HG02798 (cell line): Measurements from ENCODE around the gene ADRM1.

Experiments used
- ATAC-seq: cut with Tn5 transposase; IDR thresholded peaks from one replicate; pipeline ENCODE4 v1.9.1; 2021; ENCODE audit warnings: mild to moderate bottlenecking; ENCODE audit not compliant: unreplicated experiment, poor library complexity

The ADRM1 gene

GRCh38 chr20:62309198-62309944, 6.6 kb downstream of the ADRM1 start:
- no peak for ATAC-seq

- no peak for ATAC-seq
Observed at GRCh38 chr20:62309947-62310756, 7.4 kb downstream of the ADRM1 start.

GRCh38 chr20:62310757-62311121, 7.9 kb downstream of the ADRM1 start:
- ATAC-seq, result no peak

- no peak for ATAC-seq
Observed at GRCh38 chr20:62311150-62311549, 8.4 kb downstream of the ADRM1 start.

- ATAC-seq, result no peak
Observed at GRCh38 chr20:62311832-62312661, 9.2 kb downstream of the ADRM1 start.

GRCh38 chr20:62312662-62312977, 9.8 kb downstream of the ADRM1 start:
- ATAC-seq, result no peak

- ATAC-seq, result no peak
Observed at GRCh38 chr20:62313021-62313420, 10.2 kb downstream of the ADRM1 start.

GRCh38 chr20:62313460-62314338, 10.9 kb downstream of the ADRM1 start:
- no peak for ATAC-seq

GRCh38 chr20:62314339-62314638, 11.5 kb downstream of the ADRM1 start:
- ATAC-seq, result no peak

GRCh38 chr20:62314711-62315302, 12.0 kb downstream of the ADRM1 start:
- no peak for ATAC-seq

GRCh38 chr20:62315773-62316172, 13.0 kb downstream of the ADRM1 start:
- ATAC-seq, result no peak

- ATAC-seq, result no peak
Observed at GRCh38 chr20:62316331-62317166, 13.8 kb downstream of the ADRM1 start.

- no peak for ATAC-seq
Observed at GRCh38 chr20:62317167-62317655, 14.4 kb downstream of the ADRM1 start.

- no peak for ATAC-seq
Observed at GRCh38 chr20:62318400-62319345, 15.9 kb downstream of the ADRM1 start.

- no peak for ATAC-seq
Observed at GRCh38 chr20:62319346-62319909, 16.6 kb downstream of the ADRM1 start.

GRCh38 chr20:62320581-62321354, 18.0 kb downstream of the ADRM1 start:
- ATAC-seq, result no peak

- ATAC-seq, result no peak
Observed at GRCh38 chr20:62321521-62321948, 18.7 kb downstream of the ADRM1 start.
